NCI-H2196 (cell line): ENCODE measurements around the gene NLGN3.

ENCODE experiments used
- DNase-seq: peaks from one replicate; lab custom pipeline; 2025; ENCODE audit not compliant: unreplicated experiment; lab: John Stamatoyannopoulos, UW

The NLGN3 gene

DNA sequence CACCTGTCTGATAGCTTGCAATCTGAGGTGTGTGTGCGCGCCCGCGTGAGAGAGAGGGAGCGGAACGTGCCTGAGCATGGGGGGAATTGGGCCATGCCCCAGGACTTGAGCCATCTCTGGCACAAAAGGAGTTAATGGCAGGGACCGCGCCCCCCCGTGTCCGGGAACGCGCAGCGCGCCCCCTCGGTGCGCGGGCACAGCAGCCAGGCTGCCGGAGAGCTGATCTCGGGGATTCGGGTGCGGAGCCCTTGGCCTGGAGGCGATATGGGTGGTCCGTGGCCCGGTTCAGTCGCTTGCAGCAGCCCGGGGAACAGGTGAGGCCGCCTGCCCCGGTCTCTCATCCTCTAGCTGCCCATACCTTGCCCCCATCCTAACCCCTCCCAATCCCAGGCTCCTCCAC is at the start of gene NLGN3:
TSS of gene NLGN3 (plus strand) at position 191 of the 400 bp plus-strand sequence. CDS start 2,909 bp downstream, outside the sequence.
- DNase-seq: no peak

DNA sequence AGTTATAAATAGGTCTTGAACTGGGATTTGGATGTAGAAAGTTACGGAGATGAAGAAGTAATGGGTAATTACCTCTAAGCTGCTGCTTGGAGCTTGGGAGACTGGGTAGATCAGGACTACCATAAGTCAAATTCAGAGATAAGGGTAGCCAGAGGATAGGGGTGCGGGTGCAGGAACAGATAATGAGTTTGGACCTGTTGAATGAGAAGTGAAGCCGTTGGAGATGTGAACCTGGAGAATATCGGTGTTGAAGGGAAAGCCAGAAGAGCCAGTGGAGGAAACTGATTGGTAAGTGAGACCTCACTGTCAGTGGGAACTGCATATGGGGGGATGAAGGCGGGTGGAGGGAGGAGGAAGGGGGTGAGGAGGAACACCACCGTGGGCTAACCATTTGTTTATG is 49.6 kb upstream of the NLGN3 start:
- DNase-seq: no peak

DNA sequence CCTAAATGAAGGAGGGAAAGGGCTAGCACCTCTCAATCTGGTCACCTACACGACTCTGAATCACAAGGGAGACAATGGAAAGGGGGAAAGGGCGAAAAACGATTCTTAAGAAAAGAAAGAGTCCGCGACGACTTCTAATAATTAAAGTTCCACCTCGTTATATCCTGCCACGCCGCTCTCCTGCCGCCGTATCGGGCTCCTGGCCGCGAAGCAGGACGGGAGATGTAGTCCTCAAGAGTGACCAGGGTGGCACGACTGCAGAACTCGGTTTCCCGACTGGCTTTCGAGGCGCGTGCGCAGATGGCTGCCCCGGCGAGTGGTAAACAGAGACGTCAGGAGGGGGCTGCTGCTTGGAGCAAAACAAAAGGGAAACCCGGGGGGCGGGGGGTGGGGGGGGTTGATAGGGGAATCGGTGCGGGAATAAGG is 49.1 kb upstream of the NLGN3 start, which contains the start of gene FOXO4:
TSS of gene FOXO4 (plus strand) at position 297 of the 426 bp plus-strand sequence. CDS start 678 bp downstream, outside the sequence.
- DNase-seq: peak; percentile 71

DNA sequence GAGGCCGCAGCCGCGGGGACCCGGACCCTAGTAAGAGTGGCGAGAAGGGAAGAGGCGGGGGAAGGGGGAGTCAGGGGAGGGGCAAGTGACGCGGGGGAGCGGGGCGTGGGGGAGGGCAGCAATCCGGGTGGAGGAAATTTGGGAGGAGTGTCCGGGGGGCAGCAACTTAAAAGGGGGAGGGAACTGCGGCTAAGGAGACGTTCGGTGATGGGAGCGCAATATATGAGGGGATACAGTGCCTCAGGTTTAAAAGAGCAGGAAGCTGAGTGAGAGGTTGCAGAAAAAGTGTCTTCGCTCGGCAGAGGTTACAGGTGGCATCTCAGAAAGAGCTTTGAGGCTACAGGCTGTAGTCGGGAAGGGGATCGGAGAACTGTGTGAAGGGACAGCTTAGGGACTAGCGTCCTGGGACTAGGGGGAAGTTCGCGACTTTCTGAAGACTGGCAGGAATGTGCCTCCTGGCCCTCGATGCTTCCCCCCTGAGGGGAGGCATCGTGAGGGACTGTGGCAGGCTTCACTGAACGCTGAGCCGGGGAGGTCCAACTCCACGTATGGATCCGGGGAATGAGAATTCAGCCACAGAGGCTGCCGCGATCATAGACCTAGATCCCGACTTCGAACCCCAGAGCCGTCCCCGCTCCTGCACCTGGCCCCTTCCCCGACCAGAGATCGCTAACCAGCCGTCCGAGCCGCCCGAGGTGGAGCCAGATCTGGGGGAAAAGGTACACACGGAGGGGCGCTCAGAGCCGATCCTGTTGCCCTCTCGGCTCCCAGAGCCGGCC is 48.5 kb upstream of the NLGN3 start:
- DNase-seq: no peak

DNA sequence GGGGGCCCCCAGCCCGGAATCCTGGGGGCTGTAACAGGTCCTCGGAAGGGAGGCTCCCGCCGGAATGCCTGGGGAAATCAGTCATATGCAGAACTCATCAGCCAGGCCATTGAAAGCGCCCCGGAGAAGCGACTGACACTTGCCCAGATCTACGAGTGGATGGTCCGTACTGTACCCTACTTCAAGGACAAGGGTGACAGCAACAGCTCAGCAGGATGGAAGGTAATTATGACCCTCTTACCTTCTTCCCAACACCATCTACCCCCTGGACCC is 47.9 kb upstream of the NLGN3 start:
- DNase-seq: no peak

DNA sequence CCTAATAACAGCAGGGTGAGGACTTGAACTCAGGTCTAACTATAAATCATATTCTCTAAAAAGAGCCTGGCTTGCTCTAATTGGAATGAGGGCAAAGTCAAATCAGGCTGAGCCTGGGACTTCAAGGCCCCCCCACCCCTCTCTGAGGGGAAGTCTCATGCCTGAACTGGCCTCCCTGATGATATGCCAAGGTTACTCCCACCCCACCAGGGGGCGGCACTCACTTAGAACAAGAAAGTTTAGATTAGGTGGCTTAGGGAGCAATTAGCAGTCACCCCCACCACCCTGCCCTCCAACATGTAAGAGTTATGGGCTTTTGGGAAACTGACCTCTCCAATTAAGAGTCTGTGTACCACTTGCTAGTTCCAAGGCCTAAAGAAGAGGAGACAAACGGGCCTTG is 46.3 kb upstream of the NLGN3 start:
- DNase-seq: no peak

DNA sequence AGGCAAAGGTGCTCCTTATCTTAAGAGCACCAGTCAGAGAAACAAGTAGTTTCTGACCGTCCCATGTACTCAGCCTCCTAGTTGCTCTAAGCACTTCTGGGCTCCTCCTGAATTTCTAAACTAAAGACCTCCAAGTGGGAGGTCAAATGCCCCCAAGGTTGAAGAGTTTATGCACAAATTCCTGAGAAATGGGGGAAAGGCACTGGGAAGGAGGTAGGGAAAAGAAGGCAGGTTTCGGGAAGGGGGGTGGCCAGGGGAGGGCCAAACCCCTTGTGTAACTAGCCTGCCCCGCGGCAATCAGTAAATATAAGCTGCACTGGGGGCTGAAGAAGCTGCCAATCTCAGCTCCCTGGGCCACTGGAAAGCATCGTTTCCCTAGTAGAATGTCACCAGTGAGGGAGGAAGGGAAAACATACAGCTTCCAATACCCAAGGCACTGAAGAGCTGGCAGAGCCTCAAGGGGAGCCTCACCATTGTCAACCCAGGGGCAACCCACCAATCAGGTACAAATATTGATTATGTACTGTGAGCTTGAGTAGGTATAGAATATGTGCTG is 45.6 kb upstream of the NLGN3 start:
- no peak for DNase-seq

DNA sequence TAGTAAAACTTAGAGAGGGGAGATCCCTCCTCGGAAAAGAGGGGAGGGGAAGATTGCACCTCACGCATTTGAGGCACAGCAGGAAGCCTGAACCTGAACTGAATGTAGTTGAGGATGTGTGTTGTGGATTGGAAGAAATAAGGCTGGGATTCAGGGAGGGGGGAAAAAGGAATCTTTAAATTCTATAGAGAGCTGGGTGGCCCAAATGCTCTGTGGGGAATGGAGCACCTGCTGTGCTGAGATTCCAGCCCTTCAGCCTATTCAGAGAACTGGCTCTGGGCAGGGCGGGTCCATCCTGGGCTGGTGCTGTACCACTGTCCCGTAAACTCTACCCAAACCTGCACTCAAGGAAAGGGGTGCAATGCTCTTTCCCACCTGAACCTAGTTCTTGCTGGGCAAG is 44.9 kb upstream of the NLGN3 start:
- DNase-seq: no peak

DNA sequence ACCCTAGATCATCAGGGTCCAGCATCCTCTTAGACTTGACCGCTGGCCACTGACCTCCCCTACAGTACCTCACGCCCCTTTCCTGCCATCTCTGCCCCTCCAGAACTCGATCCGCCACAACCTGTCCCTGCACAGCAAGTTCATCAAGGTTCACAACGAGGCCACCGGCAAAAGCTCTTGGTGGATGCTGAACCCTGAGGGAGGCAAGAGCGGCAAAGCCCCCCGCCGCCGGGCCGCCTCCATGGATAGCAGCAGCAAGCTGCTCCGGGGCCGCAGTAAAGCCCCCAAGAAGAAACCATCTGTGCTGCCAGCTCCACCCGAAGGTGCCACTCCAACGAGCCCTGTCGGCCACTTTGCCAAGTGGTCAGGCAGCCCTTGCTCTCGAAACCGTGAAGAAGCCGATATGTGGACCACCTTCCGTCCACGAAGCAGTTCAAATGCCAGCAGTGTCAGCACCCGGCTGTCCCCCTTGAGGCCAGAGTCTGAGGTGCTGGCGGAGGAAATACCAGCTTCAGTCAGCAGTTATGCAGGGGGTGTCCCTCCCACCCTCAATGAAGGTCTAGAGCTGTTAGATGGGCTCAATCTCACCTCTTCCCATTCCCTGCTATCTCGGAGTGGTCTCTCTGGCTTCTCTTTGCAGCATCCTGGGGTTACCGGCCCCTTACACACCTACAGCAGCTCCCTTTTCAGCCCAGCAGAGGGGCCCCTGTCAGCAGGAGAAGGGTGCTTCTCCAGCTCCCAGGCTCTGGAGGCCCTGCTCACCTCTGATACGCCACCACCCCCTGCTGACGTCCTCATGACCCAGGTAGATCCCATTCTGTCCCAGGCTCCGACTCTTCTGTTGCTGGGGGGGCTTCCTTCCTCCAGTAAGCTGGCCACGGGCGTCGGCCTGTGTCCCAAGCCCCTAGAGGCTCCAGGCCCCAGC is 43.8 kb upstream of the NLGN3 start:
- no peak for DNase-seq

DNA sequence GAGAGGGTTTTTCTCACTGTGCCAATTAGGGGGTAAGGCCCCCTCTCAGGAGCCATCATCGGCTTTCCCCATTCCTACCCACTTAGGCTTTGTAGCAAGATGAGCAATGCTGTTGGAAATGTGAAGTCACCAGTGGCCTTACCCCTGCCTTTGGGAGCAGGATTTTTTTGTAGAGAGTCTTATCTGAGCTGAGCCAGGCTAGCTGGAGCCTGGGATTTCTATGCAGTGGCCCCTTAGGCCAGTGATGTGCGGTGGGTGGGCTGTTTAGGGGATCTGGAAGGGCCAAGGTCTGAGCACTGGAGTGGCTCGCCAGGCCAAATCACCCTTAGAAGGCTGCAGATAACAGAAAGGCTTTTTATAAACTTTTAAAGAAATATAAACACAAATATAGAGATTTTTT is 42.3 kb upstream of the NLGN3 start:
- DNase-seq: no peak

DNA sequence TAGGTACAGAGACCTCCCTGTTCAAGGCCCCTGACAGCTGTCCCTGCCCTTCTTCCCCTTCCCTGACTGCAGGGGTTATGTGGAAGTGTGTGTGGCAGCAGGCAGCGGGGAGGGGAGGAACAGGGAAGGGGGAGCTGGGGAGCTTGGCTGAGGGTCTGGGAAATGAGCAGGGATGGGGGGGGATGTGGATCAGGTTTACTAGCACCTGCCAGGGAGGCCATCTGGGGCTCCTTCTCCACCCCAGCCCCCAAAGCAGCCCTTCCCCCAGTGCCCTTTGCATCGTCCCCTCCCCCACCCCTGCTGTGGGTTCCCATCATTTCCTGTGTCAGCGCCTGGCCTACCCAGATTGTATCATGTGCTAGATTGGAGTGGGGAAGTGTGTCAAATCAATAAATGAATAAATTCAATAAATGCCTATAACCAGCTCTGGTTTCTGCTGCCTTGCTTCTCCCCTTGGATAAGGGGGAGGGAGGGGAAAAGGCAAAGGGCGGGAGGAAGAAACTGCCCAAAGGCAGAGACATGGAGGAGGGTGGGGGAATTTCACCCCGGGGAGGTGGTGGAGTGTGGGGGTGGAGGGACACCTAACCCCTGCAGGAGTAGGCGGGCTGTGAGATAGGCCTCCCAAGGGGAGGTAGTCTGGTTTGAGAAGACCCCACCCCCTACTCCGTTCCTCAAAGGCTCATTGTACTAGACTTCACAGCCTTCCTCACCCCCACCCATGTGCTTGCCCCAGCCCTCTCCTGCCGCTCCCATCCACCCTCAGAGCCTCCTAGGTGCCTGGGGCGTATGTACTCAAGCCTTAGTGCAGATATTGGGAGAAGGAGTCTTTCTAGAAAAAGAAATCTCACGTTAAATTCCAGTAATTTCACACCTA is 41.3 kb upstream of the NLGN3 start:
- no peak for DNase-seq

DNA sequence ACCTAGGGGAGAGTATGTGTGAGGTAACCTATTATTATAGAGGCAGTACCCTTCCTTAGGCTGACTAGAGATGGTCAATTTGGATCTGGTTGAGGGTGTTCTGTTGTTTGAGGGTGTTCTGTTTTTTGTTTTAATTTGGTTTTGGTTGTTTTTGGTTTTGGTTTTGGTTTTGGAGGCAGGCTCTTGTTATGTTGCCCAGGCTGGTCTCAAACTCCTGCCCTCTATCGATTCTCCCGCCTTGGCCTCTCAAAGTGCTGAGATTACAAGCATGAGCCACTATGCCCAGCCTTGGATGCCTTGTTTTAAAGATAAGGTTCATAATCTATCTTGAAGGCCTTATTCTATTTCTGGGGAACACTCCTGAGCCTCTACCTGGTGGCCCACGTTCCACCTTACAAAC is 39.0 kb upstream of the NLGN3 start:
- no peak for DNase-seq

DNA sequence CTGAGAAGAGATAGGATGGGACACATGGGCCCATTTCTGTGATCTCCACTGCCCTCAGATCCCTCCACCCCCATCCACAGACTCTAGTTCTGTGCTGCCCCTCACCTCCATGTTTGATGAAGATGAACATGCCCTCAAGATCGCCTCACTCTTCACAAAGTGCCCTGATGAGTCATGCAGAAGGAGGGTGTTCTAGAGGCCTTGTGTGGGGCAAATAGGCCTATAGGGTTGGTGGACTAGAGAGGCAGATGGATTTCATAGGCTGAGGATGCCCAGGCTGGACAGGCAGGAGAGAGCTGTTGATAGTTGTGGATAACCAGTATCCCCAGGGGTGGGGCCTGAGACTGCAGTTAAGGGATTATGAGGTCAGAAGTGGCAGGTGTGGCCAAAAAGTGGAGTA is 38.2 kb upstream of the NLGN3 start, which contains the start of gene CXorf65:
TSS of gene CXorf65 (minus strand) at position 314 of the 400 bp plus-strand sequence. CDS start at position 130, 184 bp downstream.
- DNase-seq: no peak

DNA sequence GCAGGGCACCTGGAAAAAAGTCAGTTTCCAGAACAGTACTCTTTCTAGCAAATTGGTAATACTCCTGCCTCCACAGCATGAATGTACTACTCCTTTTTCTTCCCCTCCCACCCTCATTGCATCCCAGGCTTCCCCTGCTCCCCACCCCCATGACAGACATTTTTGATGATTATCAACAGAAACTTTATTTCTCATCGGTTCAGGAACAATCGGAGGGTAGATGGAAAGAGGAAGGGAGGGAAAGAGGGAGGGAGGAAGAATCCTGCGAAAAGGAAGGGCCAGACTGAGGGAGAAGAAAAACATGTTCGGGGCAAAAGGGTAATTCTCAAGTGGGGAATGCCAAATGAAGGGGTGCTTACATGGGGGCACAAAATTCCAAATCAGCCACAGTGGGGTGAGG is 37.4 kb upstream of the NLGN3 start:
- DNase-seq: no peak

DNA sequence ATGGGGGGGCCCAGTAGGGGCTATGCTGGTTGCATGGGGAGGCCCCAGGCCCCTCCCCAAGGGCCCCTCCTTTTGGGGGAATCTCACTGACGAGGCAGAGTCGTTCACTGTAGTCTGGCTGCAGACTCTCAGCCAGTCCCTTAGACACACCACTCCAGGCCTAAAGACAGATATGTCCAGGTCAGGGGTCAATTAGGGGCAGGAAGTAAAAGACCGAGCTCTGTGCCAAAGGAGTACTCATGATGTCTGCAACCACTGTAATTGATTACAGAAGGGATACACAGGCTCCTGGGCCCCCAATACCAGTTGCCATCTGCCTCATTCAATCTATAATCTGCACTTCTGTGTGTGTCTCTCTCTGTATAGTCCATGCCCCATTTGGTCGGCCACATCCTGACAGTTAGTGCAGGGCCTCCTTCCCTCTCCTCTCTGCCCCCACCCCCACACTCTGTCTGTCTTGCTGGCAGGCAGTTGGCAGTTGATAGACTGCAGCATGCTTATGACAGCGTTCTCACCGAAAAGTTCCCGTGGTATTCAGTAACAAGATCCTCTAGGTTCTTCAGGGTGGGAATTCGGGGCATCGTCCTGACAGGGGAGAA is 36.8 kb upstream of the NLGN3 start:
- no peak for DNase-seq

DNA sequence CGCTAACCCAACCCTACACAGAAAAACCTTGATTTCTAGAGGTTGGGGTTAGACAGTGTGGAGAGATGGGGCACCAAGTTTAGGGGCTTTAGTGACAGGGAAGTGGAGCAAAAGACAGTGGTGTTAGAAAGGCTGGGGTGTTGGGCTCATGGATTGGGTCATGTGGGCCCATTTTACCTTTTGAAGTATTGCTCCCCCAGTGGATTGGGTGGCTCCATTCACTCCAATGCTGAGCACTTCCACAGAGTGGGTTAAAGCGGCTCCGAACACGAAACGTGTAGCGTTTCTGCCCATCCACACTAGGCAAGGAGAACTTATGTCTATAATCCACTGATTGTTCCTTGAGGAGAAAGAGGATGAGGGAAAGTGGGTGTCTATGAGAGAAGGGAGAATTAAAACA is 35.6 kb upstream of the NLGN3 start:
- no peak for DNase-seq

DNA sequence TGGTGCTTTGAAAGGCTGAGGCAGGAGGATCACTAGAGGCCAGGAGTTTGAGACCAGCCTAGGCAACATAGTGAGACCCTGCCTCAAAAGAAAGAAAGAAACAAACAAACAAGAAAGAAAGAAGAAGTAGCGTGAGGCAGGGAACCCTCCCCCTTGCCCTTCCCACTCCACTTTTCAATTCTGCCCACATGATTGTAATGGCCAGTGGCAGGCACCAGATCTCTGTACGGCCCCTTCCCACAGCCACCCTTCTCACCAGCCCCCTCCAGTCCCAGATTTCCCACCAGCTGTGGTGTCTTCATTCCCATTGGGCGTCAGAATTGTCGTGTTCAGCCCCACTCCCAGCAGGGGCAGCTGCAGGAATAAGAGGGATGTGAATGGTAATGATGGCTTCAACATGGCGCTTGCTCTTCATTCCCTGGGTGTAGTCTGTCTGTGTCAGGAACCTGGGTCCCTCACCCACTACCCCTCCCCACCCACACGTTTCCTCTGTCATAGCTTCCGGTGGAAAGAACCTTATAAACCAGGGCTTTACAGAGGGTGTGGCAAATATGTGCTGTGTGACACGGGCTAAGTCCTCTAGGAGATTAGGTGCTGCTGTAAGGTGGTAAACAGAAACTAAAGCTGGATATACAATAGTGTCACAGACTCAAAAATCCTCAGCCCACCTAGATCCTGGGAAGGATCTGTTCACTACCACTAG is 33.3 kb upstream of the NLGN3 start, which contains the start of gene IL2RG:
TSS of gene IL2RG (minus strand) at position 437 of the 703 bp plus-strand sequence. CDS start at position 399, 38 bp downstream.
- DNase-seq: no peak

DNA sequence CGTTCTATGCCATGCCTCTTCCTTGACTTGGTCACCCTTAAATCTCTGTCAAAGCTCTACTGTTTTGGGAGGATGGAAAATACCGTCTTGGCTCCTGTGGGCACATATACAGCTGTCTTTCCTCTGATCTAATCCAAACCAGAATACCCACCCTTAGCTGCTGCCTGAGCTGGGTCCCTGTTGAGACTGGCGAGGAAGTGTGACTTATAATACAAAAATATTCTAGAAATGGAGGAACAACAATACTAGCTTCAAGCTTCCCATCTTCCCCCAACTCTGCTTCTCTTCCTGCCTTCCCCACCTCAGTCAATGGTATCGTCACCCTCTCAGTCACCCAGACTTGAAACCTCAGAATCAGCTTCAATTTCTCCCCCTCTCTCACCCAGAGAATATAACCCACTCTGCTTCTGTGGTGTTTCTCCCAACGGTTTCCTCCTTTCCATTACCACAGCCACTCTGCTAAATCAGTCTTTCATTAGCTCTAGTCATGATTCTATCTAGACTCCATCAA is 32.7 kb upstream of the NLGN3 start:
- no peak for DNase-seq

DNA sequence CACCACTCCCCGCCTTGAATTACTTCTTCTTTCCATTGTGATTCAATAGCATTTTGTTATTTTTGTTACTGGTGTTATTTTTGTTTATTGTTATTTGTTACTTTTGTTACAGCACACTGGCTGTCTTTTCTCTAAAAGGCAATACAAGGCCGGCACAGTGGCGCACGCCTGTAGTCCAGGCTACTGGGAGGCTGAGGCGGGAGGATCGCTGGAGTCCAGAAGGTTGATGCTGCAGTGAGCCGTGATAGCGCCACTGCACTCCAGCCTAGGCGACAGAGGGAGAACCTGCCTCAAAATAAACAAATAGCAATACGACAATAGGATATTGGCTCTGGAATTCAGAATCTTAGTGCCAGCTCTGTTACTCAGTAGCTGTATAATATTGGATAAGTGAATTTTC is 27.3 kb upstream of the NLGN3 start:
- no peak for DNase-seq
